AG09309 (cell line): ENCODE results near the gene WDR90.

Experiments
- DNase-seq: peaks from one replicate; pipeline ENCODE4 v3.0.0-alpha.2; 2010; ENCODE audit warnings: low read depth
- H3K4me3 ChIP-seq: 2 replicates; pipeline ENCODE4 v1.5.1; 2011; ENCODE audit warnings: mild to moderate bottlenecking, low read depth, low read length, moderate library complexity; ENCODE audit not compliant: control insufficient read depth
- TF ChIP-seq, protein P1 (sequence below): IDR thresholded peaks from 2 replicates; pipeline ENCODE4 v1.5.1; 2011; ENCODE audit warnings: mild to moderate bottlenecking, low read depth, low read length, inconsistent platforms; ENCODE audit not compliant: insufficient read depth, control insufficient read depth; ENCODE audit errors: missing control alignments

Gene WDR90

DNA sequence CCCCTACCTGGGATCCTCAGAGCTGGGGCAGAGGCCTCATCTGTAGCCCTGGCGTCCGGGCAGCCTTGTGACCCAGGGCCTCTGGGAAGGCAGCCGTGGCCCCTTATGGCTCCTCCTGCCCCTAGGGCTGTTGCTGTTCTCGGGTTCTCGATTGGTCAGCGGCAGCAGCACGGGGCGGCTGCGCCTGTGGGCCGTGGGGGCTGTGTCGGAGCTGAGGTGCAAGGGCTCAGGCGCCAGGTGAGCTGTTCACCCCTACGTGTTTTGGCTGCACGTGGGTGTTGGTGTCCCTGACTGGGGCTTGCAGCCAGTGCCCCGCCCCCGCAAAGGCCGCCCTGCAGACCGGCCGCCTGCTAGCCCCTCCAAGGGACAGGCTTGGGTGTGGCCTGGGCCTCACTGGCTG lies 12.9 kb downstream of the WDR90 start:
- DNase-seq = no peak
- TF ChIP-seq, protein P1, sequence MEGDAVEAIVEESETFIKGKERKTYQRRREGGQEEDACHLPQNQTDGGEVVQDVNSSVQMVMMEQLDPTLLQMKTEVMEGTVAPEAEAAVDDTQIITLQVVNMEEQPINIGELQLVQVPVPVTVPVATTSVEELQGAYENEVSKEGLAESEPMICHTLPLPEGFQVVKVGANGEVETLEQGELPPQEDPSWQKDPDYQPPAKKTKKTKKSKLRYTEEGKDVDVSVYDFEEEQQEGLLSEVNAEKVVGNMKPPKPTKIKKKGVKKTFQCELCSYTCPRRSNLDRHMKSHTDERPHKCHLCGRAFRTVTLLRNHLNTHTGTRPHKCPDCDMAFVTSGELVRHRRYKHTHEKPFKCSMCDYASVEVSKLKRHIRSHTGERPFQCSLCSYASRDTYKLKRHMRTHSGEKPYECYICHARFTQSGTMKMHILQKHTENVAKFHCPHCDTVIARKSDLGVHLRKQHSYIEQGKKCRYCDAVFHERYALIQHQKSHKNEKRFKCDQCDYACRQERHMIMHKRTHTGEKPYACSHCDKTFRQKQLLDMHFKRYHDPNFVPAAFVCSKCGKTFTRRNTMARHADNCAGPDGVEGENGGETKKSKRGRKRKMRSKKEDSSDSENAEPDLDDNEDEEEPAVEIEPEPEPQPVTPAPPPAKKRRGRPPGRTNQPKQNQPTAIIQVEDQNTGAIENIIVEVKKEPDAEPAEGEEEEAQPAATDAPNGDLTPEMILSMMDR = no peak
- no peak overlapping the region for H3K4me3 ChIP-seq

- TF ChIP-seq, protein P1 = no peak
- no peak for DNase-seq
- no peak overlapping the region for H3K4me3 ChIP-seq
Observed at GRCh38 chr16:662597-662996, 13.4 kb downstream of the WDR90 start.

DNA sequence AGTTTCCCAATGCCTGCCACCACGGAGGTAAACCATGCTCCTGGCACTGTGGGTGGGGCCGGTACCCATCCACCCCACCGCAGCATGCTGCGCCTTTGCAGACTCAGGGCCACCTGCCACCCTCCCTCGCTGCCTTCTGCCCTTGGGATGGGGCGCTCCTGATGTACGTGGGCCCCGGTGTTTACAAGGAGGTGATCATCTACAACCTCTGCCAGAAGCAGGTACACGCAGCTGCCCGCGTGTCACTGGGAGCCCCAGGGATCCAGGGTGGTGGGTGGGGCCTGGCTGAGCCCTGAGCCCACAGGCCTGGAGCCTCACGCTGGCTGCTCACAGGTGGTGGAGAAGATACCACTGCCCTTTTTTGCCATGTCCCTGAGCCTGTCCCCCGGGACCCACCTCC lies 17.4 kb downstream of the WDR90 start:
- TF ChIP-seq, protein P1 = no peak
- no peak for DNase-seq
- no peak overlapping the region for H3K4me3 ChIP-seq

DNA sequence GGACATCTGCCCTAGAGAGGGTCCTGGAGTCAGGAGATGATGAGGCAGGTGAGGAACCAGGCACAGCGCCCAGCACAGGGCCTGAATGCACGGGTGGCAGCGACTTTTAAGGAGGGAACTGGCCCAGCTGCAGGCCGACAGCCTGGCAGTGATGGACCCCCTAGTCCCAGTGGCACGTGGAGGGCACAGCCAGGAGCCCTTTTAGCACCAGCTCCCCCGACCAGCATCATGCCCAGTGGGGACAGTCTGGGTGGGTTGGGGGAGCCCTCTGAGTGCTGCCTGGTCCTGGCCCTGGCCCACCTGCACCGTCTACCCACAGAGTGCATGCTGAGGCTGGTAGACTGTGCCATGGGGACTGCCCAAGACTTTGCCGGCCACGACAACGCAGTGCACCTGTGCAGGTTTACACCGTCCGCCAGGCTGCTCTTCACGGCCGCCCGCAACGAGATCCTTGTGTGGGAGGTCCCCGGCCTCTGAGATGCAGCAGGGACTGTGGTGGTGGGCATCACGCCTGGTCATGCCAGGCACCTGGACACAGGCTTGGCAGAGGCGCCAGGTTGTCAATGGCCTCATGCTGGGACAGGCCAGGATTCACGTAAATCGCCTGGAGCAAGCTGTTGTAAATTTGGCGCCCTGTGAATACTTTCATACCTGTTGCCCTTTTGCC lies 18.1 kb downstream of the WDR90 start:
- DNase-seq = no peak
- TF ChIP-seq, protein P1 = no peak
- no peak overlapping the region for H3K4me3 ChIP-seq

- TF ChIP-seq, protein P1 = peak; percentile 42
- peak within 1 kb of the TSS; percentile 73 for H3K4me3 ChIP-seq
- DNase-seq = peak; percentile 38
Observed at GRCh38 chr16:667780-668518, 18.8 kb downstream of the WDR90 start, which contains the start of gene RHOT2. TSS of gene RHOT2 (plus strand) at chr16:668132. CDS start at chr16:668200, 68 bp downstream.

GRCh38 chr16:668519-669171 lies 19.5 kb downstream of the WDR90 start:
- TF ChIP-seq, protein P1 = no peak
- H3K4me3 ChIP-seq = peak overlapping the region; percentile 73
- DNase-seq = no peak
